Hepatocyte (in vitro differentiated cells): ENCODE results near the gene GPR152. TPM values are rescaled to one million over a fixed set of nuclear protein-coding genes. Genes with fewer than 3 reads are reported as not detected.

Experiments
- DNase-seq: peaks from one replicate; pipeline ENCODE4 v3.0.0-alpha.2; 2016; ENCODE audit warnings: low spot score
- H2AFZ ChIP-seq: fragments of 200-600 bp; sonication (generic); 2 replicates; pipeline ENCODE4 v1.6.0; 2016; ENCODE audit warnings: antibody characterized with exemption, mild to moderate bottlenecking
- H3K27ac ChIP-seq: fragments of 200-600 bp; sonication (generic); 2 replicates; pipeline ENCODE4 v1.5.1; 2016; ENCODE audit warnings: mild to moderate bottlenecking
- H3K27me3 ChIP-seq: fragments of 200-600 bp; sonication (generic); 2 replicates; pipeline ENCODE4 v1.6.1; 2016
- H3K36me3 ChIP-seq: fragments of 200-600 bp; sonication (generic); replicated peaks from 2 replicates; pipeline ENCODE4 v1.5.1; 2016; ENCODE audit warnings: low read depth; ENCODE audit not compliant: insufficient read depth
- H3K4me1 ChIP-seq: fragments of 200-600 bp; sonication (generic); 2 replicates; pipeline ENCODE4 v1.5.1; 2016; ENCODE audit warnings: mild to moderate bottlenecking, moderate library complexity; ENCODE audit not compliant: insufficient read depth
- H3K4me2 ChIP-seq: fragments of 200-600 bp; sonication (generic); 2 replicates; pipeline ENCODE4 v1.6.0; 2016
- H3K4me3 ChIP-seq: fragments of 200-600 bp; sonication (generic); 2 replicates; pipeline ENCODE4 v1.5.1; 2016; ENCODE audit warnings: mild to moderate bottlenecking
- H3K79me2 ChIP-seq: fragments of 200-600 bp; sonication (generic); 2 replicates; pipeline ENCODE4 v1.6.0; 2017; ENCODE audit warnings: mild to moderate bottlenecking
- H3K9me2 ChIP-seq: fragments of 200-600 bp; sonication (generic); replicated peaks from 2 replicates; pipeline ENCODE4 v1.6.0; 2017; ENCODE audit warnings: mild to moderate bottlenecking; ENCODE audit not compliant: insufficient read depth
- H3K9me3 ChIP-seq: fragments of 200-600 bp; sonication (generic); 2 replicates; pipeline ENCODE4 v1.5.1; 2016; ENCODE audit warnings: low read depth, mild to moderate bottlenecking
- H4K20me1 ChIP-seq: fragments of 200-600 bp; sonication (generic); 2 replicates; pipeline ENCODE4 v1.6.0; 2016; ENCODE audit warnings: mild to moderate bottlenecking; ENCODE audit not compliant: insufficient read depth, poor library complexity, severe bottlenecking
- EZH2 ChIP-seq: fragments of 200-600 bp; sonication (generic); IDR thresholded peaks from 2 replicates; pipeline ENCODE4 v1.6.1; 2016; ENCODE audit warnings: antibody characterized with exemption, mild to moderate bottlenecking, borderline replicate concordance
- EZH2phosphoT487 ChIP-seq: fragments of 200-600 bp; sonication (generic); IDR thresholded peaks from one replicate; pipeline ENCODE4 v1.6.1; 2018; ENCODE audit warnings: antibody characterized with exemption, mild to moderate bottlenecking, low read depth, moderate library complexity; ENCODE audit not compliant: unreplicated experiment, severe bottlenecking
- WGBS: methylation state at CpG from one replicate; pipeline ENCODE4 v1.1.6; 2016; ENCODE audit warnings: low lambda C conversion rate; ENCODE audit errors: missing lambda C conversion rate; 5-methylcytosine and 5-hydroxymethylcytosine counted together
- polyA plus RNA-seq: library from polyadenylated mRNA; unstranded; fragments of >200 nt; fragmentation: Nextera tagmentation; extraction: Ambion mirVana; gene quantifications from 2 replicates; pipeline ENCODE4 v1.2.1, GENCODE V29; 2016
- total RNA-seq: library from RNA; depleted of rRNA; stranded (reverse); fragments of >200 nt; gene quantifications from 2 replicates; pipeline ENCODE4 v1.2.3, GENCODE V29; 2014
- TF ChIP-seq, protein P1 (sequence below): fragments of 200-600 bp; sonication (generic); IDR thresholded peaks from 2 replicates; pipeline ENCODE4 v1.5.1; 2016; ENCODE audit warnings: antibody characterized with exemption, mild to moderate bottlenecking; ENCODE audit not compliant: poor library complexity

The GPR152 gene
- total and polyA plus RNA-seq, 2 experiments from 2014 or later, result not detected

DNA sequence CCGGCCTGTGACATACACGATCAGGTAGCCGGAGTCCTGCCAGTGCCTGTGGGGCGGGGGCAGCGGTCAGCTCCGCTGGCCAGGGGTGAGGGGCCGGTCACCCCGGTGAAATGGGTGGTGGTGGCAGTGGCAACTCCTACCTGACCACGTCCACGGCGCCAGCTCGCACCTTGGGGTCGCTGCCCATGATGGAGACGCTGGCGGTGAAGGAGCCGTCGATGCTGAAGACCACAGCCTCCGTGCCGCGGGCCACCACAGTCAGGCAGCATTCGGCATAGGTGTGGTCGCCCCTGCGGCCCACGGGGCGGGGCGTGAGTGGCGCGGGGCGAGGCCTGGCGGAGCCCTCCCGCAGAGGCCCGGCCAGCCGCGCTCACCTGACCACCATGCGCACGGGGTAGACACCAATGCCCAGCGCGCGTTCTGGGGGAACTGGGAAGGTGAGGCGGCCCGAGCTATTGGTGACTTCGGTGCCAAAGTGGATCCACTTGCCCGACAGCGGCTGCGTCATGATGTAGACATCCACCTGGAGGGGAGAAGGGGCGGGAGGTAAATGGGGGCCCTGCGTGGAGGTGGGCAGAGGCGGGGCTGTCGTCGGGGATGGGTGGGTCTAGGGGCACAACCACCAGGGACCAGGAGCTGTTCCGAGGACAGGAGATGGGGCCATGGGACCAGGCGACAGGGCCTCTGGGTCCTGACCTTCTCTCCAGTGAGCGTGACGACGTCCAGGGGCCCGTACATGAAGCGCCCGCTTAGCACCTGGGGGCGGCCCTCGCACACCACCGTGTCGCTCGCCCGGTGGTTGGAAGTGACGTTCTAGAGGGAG lies 41.2 kb upstream of the GPR152 start:
- H3K27ac ChIP-seq, result no peak overlapping the region
- TF ChIP-seq EZH2phosphoT487, result no peak
- no peaks in the 10 kb centered on the region for H3K79me2 ChIP-seq
- no peak for DNase-seq
- H3K36me3 ChIP-seq, result no peaks in the 10 kb centered on the region
- no peaks in the 10 kb centered on the region for H3K9me3 ChIP-seq
- no peaks in the 10 kb centered on the region for H3K9me2 ChIP-seq
- H3K4me1 ChIP-seq, result no peaks in the 10 kb centered on the region
- no peak overlapping the region for H3K4me2 ChIP-seq
- WGBS, result 99% methylated on average over 40 of the region's 65 CpGs
- no peaks in the 10 kb centered on the region for H3K27me3 ChIP-seq
- H2AFZ ChIP-seq, result no peak overlapping the region
- H3K4me3 ChIP-seq, result no peak overlapping the region
- no peaks in the 10 kb centered on the region for H4K20me1 ChIP-seq

- no peak overlapping the region for H3K4me3 ChIP-seq
- H3K27ac ChIP-seq, result no peak overlapping the region
- WGBS, result 94% methylated on average over 28 of the region's 46 CpGs
- no peaks in the 10 kb centered on the region for H3K9me3 ChIP-seq
- no peaks in the 10 kb centered on the region for H3K27me3 ChIP-seq
- no peaks in the 10 kb centered on the region for H3K36me3 ChIP-seq
- no peaks in the 10 kb centered on the region for H3K79me2 ChIP-seq
- DNase-seq, result no peak
- no peak for TF ChIP-seq EZH2
- no peak for TF ChIP-seq EZH2phosphoT487
- TF ChIP-seq, protein P1, sequence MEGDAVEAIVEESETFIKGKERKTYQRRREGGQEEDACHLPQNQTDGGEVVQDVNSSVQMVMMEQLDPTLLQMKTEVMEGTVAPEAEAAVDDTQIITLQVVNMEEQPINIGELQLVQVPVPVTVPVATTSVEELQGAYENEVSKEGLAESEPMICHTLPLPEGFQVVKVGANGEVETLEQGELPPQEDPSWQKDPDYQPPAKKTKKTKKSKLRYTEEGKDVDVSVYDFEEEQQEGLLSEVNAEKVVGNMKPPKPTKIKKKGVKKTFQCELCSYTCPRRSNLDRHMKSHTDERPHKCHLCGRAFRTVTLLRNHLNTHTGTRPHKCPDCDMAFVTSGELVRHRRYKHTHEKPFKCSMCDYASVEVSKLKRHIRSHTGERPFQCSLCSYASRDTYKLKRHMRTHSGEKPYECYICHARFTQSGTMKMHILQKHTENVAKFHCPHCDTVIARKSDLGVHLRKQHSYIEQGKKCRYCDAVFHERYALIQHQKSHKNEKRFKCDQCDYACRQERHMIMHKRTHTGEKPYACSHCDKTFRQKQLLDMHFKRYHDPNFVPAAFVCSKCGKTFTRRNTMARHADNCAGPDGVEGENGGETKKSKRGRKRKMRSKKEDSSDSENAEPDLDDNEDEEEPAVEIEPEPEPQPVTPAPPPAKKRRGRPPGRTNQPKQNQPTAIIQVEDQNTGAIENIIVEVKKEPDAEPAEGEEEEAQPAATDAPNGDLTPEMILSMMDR, result no peak
- H4K20me1 ChIP-seq, result no peaks in the 10 kb centered on the region
- no peaks in the 10 kb centered on the region for H3K9me2 ChIP-seq
- H2AFZ ChIP-seq, result no peak overlapping the region
- H3K4me1 ChIP-seq, result no peaks in the 10 kb centered on the region
- no peak overlapping the region for H3K4me2 ChIP-seq
Measured at GRCh38 chr11:67492801-67493547, 40.4 kb upstream of the GPR152 start.

DNA sequence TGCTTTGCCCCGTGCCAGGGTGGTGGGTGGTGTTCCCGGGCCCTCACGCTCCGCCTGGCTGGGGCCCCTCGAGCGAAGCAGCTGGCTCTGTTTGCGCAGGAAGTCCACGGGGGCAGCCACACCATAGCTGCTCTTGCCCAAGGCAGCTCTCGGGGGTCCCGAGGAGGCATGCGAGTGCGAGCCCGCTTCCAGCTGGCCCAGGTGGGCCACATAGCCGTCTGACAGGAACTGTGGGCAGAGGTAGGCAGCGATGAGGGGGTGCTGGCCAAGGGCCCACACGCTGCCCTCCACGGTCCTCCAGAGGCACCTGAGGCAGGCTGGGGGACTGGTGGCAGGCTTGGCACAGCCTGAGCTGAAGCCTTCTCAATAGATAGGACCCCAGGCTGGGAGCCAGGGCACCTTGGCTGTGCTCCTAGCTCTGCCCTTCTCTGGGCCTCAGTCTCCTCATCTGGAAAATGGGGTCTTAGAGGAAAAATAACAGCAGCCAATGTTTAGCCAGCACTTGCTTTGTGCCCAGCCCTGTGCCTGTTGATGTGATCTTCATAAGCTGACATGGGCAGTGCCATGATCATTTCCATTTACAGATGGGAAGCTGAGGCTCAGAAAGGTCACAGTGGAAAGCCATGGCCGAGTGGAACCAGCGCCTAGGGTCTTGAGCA lies 39.7 kb upstream of the GPR152 start:
- Histone ChIP-seq H3K27ac (no peak overlapping the region), H3K4me2 (no peak overlapping the region), H3K79me2 (no peaks in the 10 kb centered on the region), H3K9me3 (no peaks in the 10 kb centered on the region), H3K9me2 (no peaks in the 10 kb centered on the region), H2AFZ (no peak overlapping the region), H3K36me3 (no peaks in the 10 kb centered on the region), H3K4me3 (no peak overlapping the region), H3K27me3 (no peaks in the 10 kb centered on the region), H3K4me1 (no peaks in the 10 kb centered on the region), H4K20me1 (no peaks in the 10 kb centered on the region)
- 92% methylated on average over 19 of the region's 19 CpGs for WGBS
- TF ChIP-seq EZH2 (no peak), EZH2phosphoT487 (no peak)
- TF ChIP-seq, protein P1, result no peak
- DNase-seq, result no peak
